ENCODE results near the gene CFHR5.

The CFHR5 gene

DNA sequence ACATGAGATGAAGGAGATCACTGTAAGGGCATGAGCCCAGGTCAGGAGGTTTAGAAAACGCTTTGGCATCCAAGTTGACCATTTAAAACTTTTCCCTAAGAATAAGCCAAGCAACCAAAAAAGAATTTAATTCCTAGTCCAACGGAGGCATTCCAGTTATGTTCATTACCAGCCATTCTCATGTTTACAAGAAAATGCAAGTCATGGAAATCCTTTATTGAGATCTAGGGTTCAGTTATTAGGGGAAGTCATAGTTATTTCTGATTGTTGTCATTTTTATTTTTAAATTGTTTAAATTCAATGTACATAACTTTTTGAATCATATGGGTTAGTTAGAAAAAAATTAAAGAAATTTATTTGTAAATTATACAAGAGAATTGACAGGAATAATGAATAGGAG, 24.5 kb downstream of the CFHR5 start:
- no peak for FAIRE-seq
- DNase-seq (ENCODE audit: insufficient read length, low spot score), result no peak
- TF ChIP-seq, protein P1, sequence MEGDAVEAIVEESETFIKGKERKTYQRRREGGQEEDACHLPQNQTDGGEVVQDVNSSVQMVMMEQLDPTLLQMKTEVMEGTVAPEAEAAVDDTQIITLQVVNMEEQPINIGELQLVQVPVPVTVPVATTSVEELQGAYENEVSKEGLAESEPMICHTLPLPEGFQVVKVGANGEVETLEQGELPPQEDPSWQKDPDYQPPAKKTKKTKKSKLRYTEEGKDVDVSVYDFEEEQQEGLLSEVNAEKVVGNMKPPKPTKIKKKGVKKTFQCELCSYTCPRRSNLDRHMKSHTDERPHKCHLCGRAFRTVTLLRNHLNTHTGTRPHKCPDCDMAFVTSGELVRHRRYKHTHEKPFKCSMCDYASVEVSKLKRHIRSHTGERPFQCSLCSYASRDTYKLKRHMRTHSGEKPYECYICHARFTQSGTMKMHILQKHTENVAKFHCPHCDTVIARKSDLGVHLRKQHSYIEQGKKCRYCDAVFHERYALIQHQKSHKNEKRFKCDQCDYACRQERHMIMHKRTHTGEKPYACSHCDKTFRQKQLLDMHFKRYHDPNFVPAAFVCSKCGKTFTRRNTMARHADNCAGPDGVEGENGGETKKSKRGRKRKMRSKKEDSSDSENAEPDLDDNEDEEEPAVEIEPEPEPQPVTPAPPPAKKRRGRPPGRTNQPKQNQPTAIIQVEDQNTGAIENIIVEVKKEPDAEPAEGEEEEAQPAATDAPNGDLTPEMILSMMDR (IDR thresholded peaks at IDR 0.05; ENCODE audit: insufficient read depth, missing control alignments), result no peak

DNA sequence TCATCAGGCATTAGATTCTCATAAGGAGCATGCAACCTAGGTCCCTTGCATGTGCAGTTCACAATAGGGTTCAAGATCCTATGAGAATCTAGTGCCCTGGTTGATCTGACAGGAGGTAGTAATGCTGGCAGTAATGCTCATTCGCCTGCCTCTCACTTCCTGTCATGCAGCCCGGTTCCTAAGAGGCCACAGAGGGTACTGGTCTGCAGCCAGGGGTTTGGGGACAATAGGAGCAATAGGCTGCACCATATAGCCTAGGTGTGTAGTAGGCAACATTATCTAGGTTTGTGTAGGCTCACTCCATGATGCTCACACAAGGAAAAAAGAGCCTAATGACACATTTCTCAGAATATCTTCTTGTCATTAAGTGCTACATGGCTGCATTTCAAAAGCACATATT, 25.8 kb downstream of the CFHR5 start:
- TF ChIP-seq, protein P1 (IDR thresholded peaks at IDR 0.05; ENCODE audit: insufficient read depth, missing control alignments), result no peak
- DNase-seq (ENCODE audit: insufficient read length, low spot score), result no peak
- FAIRE-seq, result no peak

DNA sequence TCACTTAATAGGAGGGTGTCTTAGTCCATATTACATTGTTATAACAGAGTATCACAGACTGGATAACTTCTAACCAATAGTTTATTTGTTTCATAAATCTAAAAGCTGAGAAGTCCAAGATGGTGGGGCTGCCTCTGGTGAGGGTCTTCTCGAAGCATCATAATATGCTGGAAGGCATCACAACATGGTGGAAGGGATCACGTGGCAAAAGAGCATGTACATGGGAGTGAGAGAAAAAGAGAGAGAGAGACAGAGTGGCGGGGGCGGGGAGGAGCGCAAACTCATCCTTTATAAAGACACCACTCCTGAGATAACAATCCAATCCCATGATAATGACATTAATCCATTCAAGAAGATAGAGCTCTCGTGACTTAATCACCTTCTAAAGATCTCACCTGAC, 31.5 kb downstream of the CFHR5 start:
- FAIRE-seq (peak; percentile 41), DNase-seq (ENCODE audit: insufficient read length, low spot score) (no peak)
- TF ChIP-seq, protein P1 (IDR thresholded peaks at IDR 0.05; ENCODE audit: insufficient read depth, missing control alignments), result no peak

DNA sequence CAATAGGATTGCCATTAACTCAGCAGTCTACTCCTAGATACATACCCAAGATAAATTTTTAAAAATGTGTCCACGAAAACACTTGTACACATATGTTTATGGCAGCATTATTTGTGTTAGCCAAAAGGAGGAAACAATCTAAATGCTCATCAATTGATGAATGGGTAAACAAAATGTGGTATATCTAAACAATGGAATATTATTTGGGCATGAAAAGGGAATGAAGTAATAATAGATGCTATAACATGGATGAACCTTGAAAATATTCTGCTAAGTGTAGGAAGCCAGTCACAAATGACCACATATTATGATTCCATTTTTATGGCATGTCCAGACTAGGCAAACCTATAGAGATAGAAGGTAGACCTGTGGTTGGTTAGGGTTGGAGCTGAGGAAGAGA, 34.3 kb downstream of the CFHR5 start:
- DNase-seq (ENCODE audit: insufficient read length, low spot score) (no peak), FAIRE-seq (no peak)
- TF ChIP-seq, protein P1 (IDR thresholded peaks at IDR 0.05; ENCODE audit: insufficient read depth, missing control alignments), result no peak

DNA sequence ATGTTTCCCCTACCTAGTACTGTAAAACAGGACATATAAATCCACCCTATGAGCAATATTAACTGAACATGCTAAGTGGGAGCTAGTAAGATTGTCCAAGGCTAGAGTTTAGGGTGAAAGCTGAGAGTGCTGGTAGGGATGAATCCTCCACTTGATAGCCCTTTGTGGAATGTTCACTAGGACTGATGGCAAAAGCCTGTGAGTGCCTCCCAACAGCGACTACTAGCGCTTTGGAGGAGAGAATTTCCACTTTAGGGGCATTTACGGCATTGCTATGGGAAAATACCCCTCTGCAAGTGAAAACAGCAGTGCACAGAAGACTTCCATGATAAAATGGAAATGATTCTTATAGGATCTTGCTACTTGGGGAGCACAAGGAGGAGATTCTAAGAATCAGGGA, 35.9 kb downstream of the CFHR5 start:
- no peak for FAIRE-seq
- DNase-seq (ENCODE audit: insufficient read length, low spot score), result no peak
- TF ChIP-seq, protein P1 (IDR thresholded peaks at IDR 0.05; ENCODE audit: insufficient read depth, missing control alignments), result no peak

DNA sequence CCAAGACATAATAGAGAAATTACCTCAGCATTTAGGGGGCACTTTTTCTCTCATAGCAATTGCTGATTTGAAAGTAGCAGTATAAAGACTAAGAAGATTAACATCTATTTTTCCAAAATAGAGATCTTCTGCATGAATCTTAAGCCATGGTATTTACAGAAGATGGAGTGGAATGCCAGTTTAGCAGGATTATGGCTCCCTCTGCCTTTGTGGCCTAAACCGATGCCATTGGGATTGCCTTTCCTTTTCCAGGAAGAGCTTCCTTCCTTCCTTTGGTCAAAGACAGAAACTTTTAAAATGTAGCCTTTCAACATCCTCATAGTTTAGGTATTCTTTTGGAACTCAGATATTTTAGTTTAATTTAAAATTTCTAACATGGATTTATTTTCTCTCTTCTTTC, 39.4 kb downstream of the CFHR5 start:
- no peak for DNase-seq (ENCODE audit: insufficient read length, low spot score)
- TF ChIP-seq, protein P1 (IDR thresholded peaks at IDR 0.05; ENCODE audit: insufficient read depth, missing control alignments), result peak; percentile 24
- peak; percentile 63 for FAIRE-seq

DNA sequence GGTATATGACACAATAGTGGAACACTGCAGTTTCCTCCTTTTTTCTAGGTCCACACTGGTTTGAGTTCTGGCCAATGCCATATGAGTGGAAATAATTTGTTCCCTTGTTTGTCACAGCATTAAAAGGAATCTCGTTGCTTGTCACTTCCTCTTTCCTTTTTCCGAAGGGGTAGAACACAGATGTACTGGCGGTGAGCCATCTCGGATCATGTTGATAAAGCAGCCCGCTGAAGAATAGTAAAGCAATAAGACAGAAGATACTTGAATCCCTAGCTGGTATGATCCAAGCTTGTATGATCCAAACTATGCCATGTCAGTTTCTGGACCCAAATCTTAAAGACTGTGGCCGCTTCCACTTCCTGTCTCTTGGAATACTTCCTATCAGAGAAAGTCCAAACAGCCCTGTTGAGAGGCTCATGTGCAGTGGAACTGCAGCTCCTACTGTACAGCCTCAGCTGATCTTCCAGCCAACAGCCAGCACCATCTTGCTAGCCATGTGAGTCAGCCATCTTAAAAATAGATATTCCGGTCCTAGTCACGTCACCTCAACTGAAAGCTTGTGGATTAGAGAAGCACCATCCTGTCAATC, 40.3 kb downstream of the CFHR5 start:
- TF ChIP-seq, protein P1 (IDR thresholded peaks at IDR 0.05; ENCODE audit: insufficient read depth, missing control alignments), result no peak
- DNase-seq (ENCODE audit: insufficient read length, low spot score) (no peak), FAIRE-seq (peak; percentile 67)
